SKM-1 treated with dmso at 0.1 percent for 144 hours (cell line): ENCODE data around the gene CD109.
"Not testable (repeated sequence)": the region's sequence is repeated elsewhere in the genome, so short reads cannot be mapped to it uniquely, and the experiment has no call there.

ENCODE experiments used
- DNase-seq: peaks from one replicate; lab custom pipeline; 2025; ENCODE audit not compliant: unreplicated experiment; lab: John Stamatoyannopoulos, UW

CD109 gene

GRCh38 chr6:73784726-73785505 lies 88.9 kb downstream of the CD109 start:
- no peak for DNase-seq

GRCh38 chr6:73790574-73790973 lies 94.6 kb downstream of the CD109 start:
- DNase-seq, result no peak

- no peak for DNase-seq
Measured at GRCh38 chr6:73791336-73791735, 95.3 kb downstream of the CD109 start.

GRCh38 chr6:73792738-73793137 lies 96.7 kb downstream of the CD109 start:
- DNase-seq, result no peak

- no peak for DNase-seq
Measured at GRCh38 chr6:73796881-73797280, 100.9 kb downstream of the CD109 start.

GRCh38 chr6:73797861-73798260 lies 101.9 kb downstream of the CD109 start:
- no peak for DNase-seq

- no peak for DNase-seq
Measured at GRCh38 chr6:73798592-73798991, 102.6 kb downstream of the CD109 start.

GRCh38 chr6:73800997-73801396 lies 105.0 kb downstream of the CD109 start:
- DNase-seq, result no peak

GRCh38 chr6:73801652-73802268 lies 105.8 kb downstream of the CD109 start:
- DNase-seq, result no peak

- DNase-seq, result no peak
Measured at GRCh38 chr6:73802366-73802765, 106.4 kb downstream of the CD109 start.

- DNase-seq, result no peak
Measured at GRCh38 chr6:73803562-73804241, 107.7 kb downstream of the CD109 start.

GRCh38 chr6:73805221-73805620 lies 109.2 kb downstream of the CD109 start:
- not testable (repeated sequence) for DNase-seq

- not testable (repeated sequence) for DNase-seq
Measured at GRCh38 chr6:73805982-73806381, 110.0 kb downstream of the CD109 start.

- DNase-seq, result no peak
Measured at GRCh38 chr6:73811706-73812105, 115.7 kb downstream of the CD109 start.

GRCh38 chr6:73817253-73817652 lies 121.2 kb downstream of the CD109 start:
- no peak for DNase-seq

GRCh38 chr6:73823046-73823735 lies 127.2 kb downstream of the CD109 start:
- DNase-seq, result no peak

- DNase-seq, result no peak
Measured at GRCh38 chr6:73823832-73824231, 127.8 kb downstream of the CD109 start.

- DNase-seq, result no peak
Measured at GRCh38 chr6:73826571-73826970, 130.6 kb downstream of the CD109 start.

GRCh38 chr6:73830119-73830518 lies 134.1 kb downstream of the CD109 start:
- no peak for DNase-seq

GRCh38 chr6:73832313-73832712 lies 136.3 kb downstream of the CD109 start:
- no peak for DNase-seq

GRCh38 chr6:73844696-73845095 lies 148.7 kb downstream of the CD109 start:
- not testable (repeated sequence) for DNase-seq
